ENCODE measurements around the gene CNTNAP5. TPM values are rescaled to one million over a fixed set of nuclear protein-coding genes. Genes with fewer than 3 reads are reported as not detected.

Gene CNTNAP5
- total and polyA plus RNA-seq, 4 donors = not detected

- Histone ChIP-seq H3K4me1 (ENCODE audit: control insufficient read depth in 4 of 4, insufficient read depth in 4 of 4, low read length in 3 of 4) (no peaks in the 10 kb centered on the region), H3K9me3 (ENCODE audit: control insufficient read depth in 4 of 4, low read length in 3 of 4) (peaks cover 11 to 24% (median 18%) of the 10 kb centered on the region in 4 donors), H3K27me3 (ENCODE audit: control insufficient read depth in 4 of 4, insufficient read depth in 4 of 4, low read length in 3 of 4) (no peaks in the 10 kb centered on the region), H3K4me3 (ENCODE audit: low read depth in 1 of 3, low read length in 3 of 3) (no peak overlapping the region), H3K27ac (ENCODE audit: low read depth in 1 of 2, low read length in 2 of 2) (no peak overlapping the region), H3K36me3 (ENCODE audit: control insufficient read depth in 4 of 4, insufficient read depth in 3 of 4, low read depth in 1 of 4, low read length in 3 of 4) (no peaks in the 10 kb centered on the region), H3K9ac (ENCODE audit: low read depth in 1 of 2, low read length in 2 of 2) (no peak overlapping the region)
- DNase-seq (ENCODE audit: low spot score) = no peak
- no peak for TF ChIP-seq NR2F2 (IDR thresholded peaks at IDR 0.05)
- no peak for TF ChIP-seq ATF3 (IDR thresholded peaks at IDR 0.05)
- no peak for TF ChIP-seq HNF4G (IDR thresholded peaks at IDR 0.05)
- no peak for TF ChIP-seq FOXA1 (IDR thresholded peaks at IDR 0.05)
- no peak for TF ChIP-seq RXRA (IDR thresholded peaks at IDR 0.05)
- TF ChIP-seq FOXA2 (IDR thresholded peaks at IDR 0.05) = no peak
- no peak for TF ChIP-seq JUND (IDR thresholded peaks at IDR 0.05)
Observed at GRCh38 chr2:124692216-124692615, 667.1 kb downstream of the CNTNAP5 start.

- DNase-seq (ENCODE audit: low spot score) = no peak
- Histone ChIP-seq H3K4me1 (ENCODE audit: control insufficient read depth in 4 of 4, insufficient read depth in 4 of 4, low read length in 3 of 4) (no peaks in the 10 kb centered on the region), H3K36me3 (ENCODE audit: control insufficient read depth in 4 of 4, insufficient read depth in 3 of 4, low read depth in 1 of 4, low read length in 3 of 4) (no peaks in the 10 kb centered on the region), H3K27me3 (ENCODE audit: control insufficient read depth in 4 of 4, insufficient read depth in 4 of 4, low read length in 3 of 4) (no peaks in the 10 kb centered on the region), H3K9ac (ENCODE audit: low read depth in 1 of 2, low read length in 2 of 2) (no peak overlapping the region), H3K27ac (ENCODE audit: low read depth in 1 of 2, low read length in 2 of 2) (no peak overlapping the region), H3K4me3 (ENCODE audit: low read depth in 1 of 3, low read length in 3 of 3) (no peak overlapping the region), H3K9me3 (ENCODE audit: control insufficient read depth in 4 of 4, low read length in 3 of 4) (peaks cover 11 to 24% (median 18%) of the 10 kb centered on the region in 4 donors)
- 86% methylated on average over 1 of the region's 1 CpG for WGBS
- TF ChIP-seq HNF4G (IDR thresholded peaks at IDR 0.05) (no peak), JUND (IDR thresholded peaks at IDR 0.05) (no peak), MAX (IDR thresholded peaks at IDR 0.05) (no peak), EGR1 (IDR thresholded peaks at IDR 0.05; ENCODE audit: low read depth in 2 of 2) (no peak), YY1 (IDR thresholded peaks at IDR 0.05) (no peak), ATF3 (IDR thresholded peaks at IDR 0.05) (no peak), RXRA (IDR thresholded peaks at IDR 0.05) (no peak), CTCF (IDR thresholded peaks at IDR 0.05; ENCODE audit: low read depth, low read length, missing input control) (no peak), SP1 (IDR thresholded peaks at IDR 0.05) (no peak), TAF1 (conservative IDR thresholded peaks at IDR 0.05) (no peak), FOXA1 (IDR thresholded peaks at IDR 0.05) (no peak), GABPA (IDR thresholded peaks at IDR 0.05 in 1 of 2, conservative IDR thresholded peaks at IDR 0.05 in 1 of 2) (no peak), REST (IDR thresholded peaks at IDR 0.05) (no peak)
Observed at GRCh38 chr2:124692707-124693106, 667.6 kb downstream of the CNTNAP5 start.
